GM21825 (cell line): ENCODE results near the gene LDHB.
A peak's percentile ranks its signal among the peaks of the same experiment; 100 is the strongest.
"Not testable (repeated sequence)": the region's sequence is repeated elsewhere in the genome, so short reads cannot be mapped to it uniquely, and the experiment has no call there.

Source experiments
- ATAC-seq: cut with Tn5 transposase; IDR thresholded peaks from one replicate; pipeline ENCODE4 v1.9.1; 2021; ENCODE audit warnings: mild to moderate bottlenecking, moderate library complexity; ENCODE audit not compliant: unreplicated experiment

LDHB gene

GRCh38 chr12:21662122-21662792 is 4.6 kb upstream of the LDHB start:
- ATAC-seq, result no peak

- ATAC-seq, result not testable (repeated sequence)
Observed at GRCh38 chr12:21661396-21662093, 3.9 kb upstream of the LDHB start.

- ATAC-seq, result no peak
Observed at GRCh38 chr12:21659383-21659782, 1.7 kb upstream of the LDHB start.

- ATAC-seq, result peak; percentile 40
Observed at GRCh38 chr12:21656905-21657325, 727 bp downstream of the LDHB start.

- no peak for ATAC-seq
Observed at GRCh38 chr12:21655591-21655990, 2.1 kb downstream of the LDHB start.

- ATAC-seq, result no peak
Observed at GRCh38 chr12:21651821-21652220, 5.8 kb downstream of the LDHB start.

GRCh38 chr12:21650997-21651396 is 6.6 kb downstream of the LDHB start:
- no peak for ATAC-seq

GRCh38 chr12:21649034-21649433 is 8.6 kb downstream of the LDHB start:
- no peak for ATAC-seq

- no peak for ATAC-seq
Observed at GRCh38 chr12:21648378-21648777, 9.3 kb downstream of the LDHB start.

- ATAC-seq, result no peak
Observed at GRCh38 chr12:21647179-21647578, 10.5 kb downstream of the LDHB start.

GRCh38 chr12:21645041-21645500 is 12.6 kb downstream of the LDHB start:
- ATAC-seq, result not testable (repeated sequence)

- no peak for ATAC-seq
Observed at GRCh38 chr12:21644516-21644915, 13.1 kb downstream of the LDHB start.

GRCh38 chr12:21643758-21644157 is 13.9 kb downstream of the LDHB start:
- ATAC-seq, result no peak

GRCh38 chr12:21642707-21643389 is 14.8 kb downstream of the LDHB start:
- ATAC-seq, result no peak

GRCh38 chr12:21638054-21638891 is 19.4 kb downstream of the LDHB start:
- no peak for ATAC-seq

- ATAC-seq, result no peak
Observed at GRCh38 chr12:21634245-21634644, 23.4 kb downstream of the LDHB start.

- no peak for ATAC-seq
Observed at GRCh38 chr12:21631367-21631766, 26.3 kb downstream of the LDHB start.

GRCh38 chr12:21627924-21628323 is 29.7 kb downstream of the LDHB start:
- ATAC-seq, result no peak

GRCh38 chr12:21618566-21618965 is 39.1 kb downstream of the LDHB start:
- no peak for ATAC-seq

GRCh38 chr12:21617030-21617429 is 40.6 kb downstream of the LDHB start:
- no peak for ATAC-seq

GRCh38 chr12:21615431-21615830 is 42.2 kb downstream of the LDHB start:
- ATAC-seq, result no peak
